MM.1S (cell line): Measurements from ENCODE around the gene RBPMS2.
"Not testable (repeated sequence)": the region's sequence is repeated elsewhere in the genome, so short reads cannot be mapped to it uniquely, and the experiment has no call there.

ENCODE experiments used
- CTCF ChIP-seq: fragments of 300-600 bp; sonication (generic); IDR thresholded peaks from 2 replicates; pipeline ENCODE4 v1.5.1; 2016; ENCODE audit warnings: antibody characterized with exemption, low read length, mixed read lengths
- EZH2 ChIP-seq: fragments of 300-600 bp; sonication (generic); optimal IDR thresholded peaks from 2 replicates; pipeline ENCODE3; 2017; ENCODE audit warnings: low read depth, mild to moderate bottlenecking, antibody characterized with exemption, low read length, mixed read lengths
- EZH2phosphoT487 ChIP-seq: fragments of 300-600 bp; sonication (generic); IDR thresholded peaks from 2 replicates; pipeline ENCODE4 v1.6.1; 2018; ENCODE audit warnings: antibody characterized with exemption, low read length

GRCh38 chr15:64741708-64742107, 33.7 kb downstream of the RBPMS2 start:
- TF ChIP-seq CTCF, EZH2, EZH2phosphoT487: not testable (repeated sequence)
